A549 (cell line): ENCODE data around the gene SLC38A6.

Source experiments
- CEBPB ChIP-seq, 2 experiments: fragments of >200 bp in 1 of 2; sonication (Bioruptor Twin) in 1 of 2; formaldehyde crosslinking in 1 of 2; IDR thresholded peaks; 2 replicates each; pipeline ENCODE4 v1.6.1; 2012 to 2016
- EHMT2 ChIP-seq: fragments of 200-600 bp; sonication (generic); IDR thresholded peaks from 2 replicates; pipeline ENCODE4 v1.6.1; 2016; ENCODE audit warnings: antibody characterized with exemption, low read depth, mild to moderate bottlenecking, moderate library complexity
- TF ChIP-seq, protein P1 (sequence below): fragments of >200 bp; sonication (Bioruptor Twin); formaldehyde crosslinking; IDR thresholded peaks from 3 replicates; pipeline ENCODE4 v1.5.1; 2016

DNA sequence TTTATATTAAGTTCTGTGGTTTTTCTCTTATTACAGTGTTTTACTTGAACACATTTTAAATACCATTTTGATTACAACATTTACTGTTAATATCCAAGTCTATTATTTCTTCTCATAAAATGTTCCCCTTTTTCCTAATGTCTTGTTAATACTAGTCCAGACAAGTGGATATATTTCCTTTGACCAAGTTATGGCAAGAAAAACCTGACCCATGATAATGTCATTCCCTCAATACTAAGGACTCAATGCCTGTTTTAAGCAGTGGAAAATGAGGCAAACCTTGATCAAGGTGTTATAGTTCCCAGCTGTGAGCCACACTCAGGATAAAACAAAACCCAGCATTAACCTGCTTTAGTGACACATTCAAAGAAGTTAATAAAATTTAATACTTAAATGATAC lies 12.4 kb upstream of the SLC38A6 start:
- TF ChIP-seq, protein P1, sequence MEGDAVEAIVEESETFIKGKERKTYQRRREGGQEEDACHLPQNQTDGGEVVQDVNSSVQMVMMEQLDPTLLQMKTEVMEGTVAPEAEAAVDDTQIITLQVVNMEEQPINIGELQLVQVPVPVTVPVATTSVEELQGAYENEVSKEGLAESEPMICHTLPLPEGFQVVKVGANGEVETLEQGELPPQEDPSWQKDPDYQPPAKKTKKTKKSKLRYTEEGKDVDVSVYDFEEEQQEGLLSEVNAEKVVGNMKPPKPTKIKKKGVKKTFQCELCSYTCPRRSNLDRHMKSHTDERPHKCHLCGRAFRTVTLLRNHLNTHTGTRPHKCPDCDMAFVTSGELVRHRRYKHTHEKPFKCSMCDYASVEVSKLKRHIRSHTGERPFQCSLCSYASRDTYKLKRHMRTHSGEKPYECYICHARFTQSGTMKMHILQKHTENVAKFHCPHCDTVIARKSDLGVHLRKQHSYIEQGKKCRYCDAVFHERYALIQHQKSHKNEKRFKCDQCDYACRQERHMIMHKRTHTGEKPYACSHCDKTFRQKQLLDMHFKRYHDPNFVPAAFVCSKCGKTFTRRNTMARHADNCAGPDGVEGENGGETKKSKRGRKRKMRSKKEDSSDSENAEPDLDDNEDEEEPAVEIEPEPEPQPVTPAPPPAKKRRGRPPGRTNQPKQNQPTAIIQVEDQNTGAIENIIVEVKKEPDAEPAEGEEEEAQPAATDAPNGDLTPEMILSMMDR: no peak
- TF ChIP-seq CEBPB (IDR thresholded peaks at IDR 0.05): no peak
- no peak for TF ChIP-seq EHMT2
